Ectodermal cell (in vitro differentiated cells): ENCODE measurements around the gene GPR35.

Experiments used
- H3K27ac ChIP-seq: 2 replicates; pipeline ENCODE4 v1.7.0; 2013; ENCODE audit warnings: mild to moderate bottlenecking, low read depth, low read length; ENCODE audit not compliant: insufficient read depth, poor library complexity, severe bottlenecking
- H3K27me3 ChIP-seq: 2 replicates; pipeline ENCODE4 v1.7.0; 2013; ENCODE audit warnings: mild to moderate bottlenecking, low read length; ENCODE audit not compliant: insufficient read depth, control insufficient read depth, poor library complexity, severe bottlenecking
- H3K36me3 ChIP-seq: one replicate; pipeline ENCODE4 v1.7.0; 2013; ENCODE audit warnings: low read length; ENCODE audit not compliant: control insufficient read depth, insufficient read depth
- H3K4me1 ChIP-seq: one replicate; pipeline ENCODE4 v1.7.0; 2013; ENCODE audit warnings: low read length; ENCODE audit not compliant: control insufficient read depth, insufficient read depth
- H3K4me3 ChIP-seq: 2 replicates; pipeline ENCODE4 v1.7.0; 2013; ENCODE audit warnings: low read depth, low read length, control low read depth; ENCODE audit not compliant: insufficient read depth
- H3K9me3 ChIP-seq: 2 replicates; pipeline ENCODE4 v1.7.0; 2013; ENCODE audit warnings: mild to moderate bottlenecking, low read length, moderate library complexity; ENCODE audit not compliant: control insufficient read depth
- WGBS, 2 experiments: methylation state at CpG; one replicate each; pipeline ENCODE4 v1.1.7; 2013; ENCODE audit warnings: missing lambda C conversion rate in 2 of 2; 5-methylcytosine and 5-hydroxymethylcytosine counted together

Gene GPR35

GRCh38 chr2:240602266-240603050 lies 22.8 kb upstream of the GPR35 start:
- peaks cover 3% of the 10 kb centered on the region for H3K4me1 ChIP-seq
- no peak overlapping the region for H3K4me3 ChIP-seq
- 91 to 92% methylated on average over 32 of the region's 32 CpGs for WGBS, 2 experiments
- H3K36me3 ChIP-seq: no peaks in the 10 kb centered on the region
- no peaks in the 10 kb centered on the region for H3K9me3 ChIP-seq
- H3K27ac ChIP-seq: no peak overlapping the region
- no peaks in the 10 kb centered on the region for H3K27me3 ChIP-seq

- Histone ChIP-seq H3K4me3 (no peak overlapping the region), H3K4me1 (peaks cover 3% of the 10 kb centered on the region), H3K9me3 (no peaks in the 10 kb centered on the region), H3K36me3 (no peaks in the 10 kb centered on the region), H3K27me3 (no peaks in the 10 kb centered on the region), H3K27ac (no peak overlapping the region)
- 91 to 92% methylated on average over 22 of the region's 22 CpGs for WGBS, 2 experiments
Measured at GRCh38 chr2:240603081-240603835, 22.0 kb upstream of the GPR35 start.

- WGBS, 2 experiments: 92% methylated on average over 10 of the region's 10 CpGs
Measured at GRCh38 chr2:240603846-240604245, 21.4 kb upstream of the GPR35 start.

GRCh38 chr2:240604291-240604938 lies 20.9 kb upstream of the GPR35 start:
- Histone ChIP-seq H3K9me3 (no peaks in the 10 kb centered on the region), H3K4me3 (no peak overlapping the region), H3K27me3 (no peaks in the 10 kb centered on the region), H3K27ac (no peak overlapping the region), H3K36me3 (no peaks in the 10 kb centered on the region), H3K4me1 (peaks cover 3% of the 10 kb centered on the region)
- WGBS, 2 experiments: 69 to 70% methylated on average over 11 of the region's 11 CpGs

More at GRCh38 chr2:240603846-240604245, 21.4 kb upstream of the GPR35 start:
- Histone ChIP-seq H3K27ac (no peak overlapping the region), H3K27me3 (no peaks in the 10 kb centered on the region), H3K4me1 (peaks cover 3% of the 10 kb centered on the region), H3K4me3 (no peak overlapping the region), H3K9me3 (no peaks in the 10 kb centered on the region), H3K36me3 (no peaks in the 10 kb centered on the region)

- Histone ChIP-seq H3K9me3 (no peaks in the 10 kb centered on the region), H3K36me3 (no peaks in the 10 kb centered on the region), H3K4me1 (peaks cover 3% of the 10 kb centered on the region), H3K4me3 (no peak overlapping the region), H3K27me3 (no peaks in the 10 kb centered on the region), H3K27ac (no peak overlapping the region)
- WGBS, 2 experiments: 92 to 93% methylated on average over 19 of the region's 19 CpGs
Measured at GRCh38 chr2:240604939-240605716, 20.2 kb upstream of the GPR35 start.

- H3K27ac ChIP-seq: no peak overlapping the region
- 88 to 90% methylated on average over 12 of the region's 12 CpGs for WGBS, 2 experiments
- no peak overlapping the region for H3K4me3 ChIP-seq
- H3K9me3 ChIP-seq: no peaks in the 10 kb centered on the region
- no peaks in the 10 kb centered on the region for H3K36me3 ChIP-seq
- peaks cover 3% of the 10 kb centered on the region for H3K4me1 ChIP-seq
- no peaks in the 10 kb centered on the region for H3K27me3 ChIP-seq
Measured at GRCh38 chr2:240605867-240606743, 19.2 kb upstream of the GPR35 start.

- H3K36me3 ChIP-seq: no peaks in the 10 kb centered on the region
- 92 to 93% methylated on average over 10 of the region's 10 CpGs for WGBS, 2 experiments
Measured at GRCh38 chr2:240611601-240612210, 13.6 kb upstream of the GPR35 start.

GRCh38 chr2:240613781-240614180 lies 11.5 kb upstream of the GPR35 start:
- Histone ChIP-seq H3K27me3 (no peaks in the 10 kb centered on the region), H3K4me1 (no peaks in the 10 kb centered on the region), H3K36me3 (no peaks in the 10 kb centered on the region), H3K9me3 (peaks cover 1% of the 10 kb centered on the region), H3K27ac (no peak overlapping the region), H3K4me3 (no peak overlapping the region)
- WGBS, 2 experiments: 87 to 90% methylated on average over 4 of the region's 4 CpGs

More at GRCh38 chr2:240611601-240612210, 13.6 kb upstream of the GPR35 start:
- H3K9me3 ChIP-seq: no peaks in the 10 kb centered on the region
- H3K27ac ChIP-seq: no peak overlapping the region
- H3K4me1 ChIP-seq: no peaks in the 10 kb centered on the region
- H3K27me3 ChIP-seq: no peaks in the 10 kb centered on the region
- H3K4me3 ChIP-seq: no peak overlapping the region

GRCh38 chr2:240614391-240614790 lies 10.9 kb upstream of the GPR35 start:
- 92 to 96% methylated on average over 9 of the region's 9 CpGs for WGBS, 2 experiments
- H3K4me3 ChIP-seq: no peak overlapping the region

More at GRCh38 chr2:240614391-240614790, 10.9 kb upstream of the GPR35 start:
- Histone ChIP-seq H3K27ac (no peak overlapping the region), H3K9me3 (peaks cover 2% of the 10 kb centered on the region), H3K27me3 (no peaks in the 10 kb centered on the region), H3K4me1 (no peaks in the 10 kb centered on the region), H3K36me3 (no peaks in the 10 kb centered on the region)
